HepG2 (cell line): ENCODE measurements around the gene KIF26B. TPM values are rescaled to one million over a fixed set of nuclear protein-coding genes. Genes with fewer than 3 reads are reported as not detected.

Source experiments
- DPF2 ChIP-seq: sonication (generic); formaldehyde crosslinking; IDR thresholded peaks from 2 replicates; pipeline ENCODE4 v1.4.0; 2020; ENCODE audit warnings: mild to moderate bottlenecking, low read depth, missing genetic modification reagents, borderline replicate concordance
- HMGA1 ChIP-seq: sonication (generic); formaldehyde crosslinking; conservative IDR thresholded peaks from 2 replicates; pipeline ENCODE4 v1.4.0; 2020; ENCODE audit warnings: missing genetic modification reagents
- HNRNPUL1 ChIP-seq: fragments of 200-400 bp; formaldehyde crosslinking; IDR thresholded peaks from 2 replicates; pipeline ENCODE4 v1.6.1; 2017; ENCODE audit warnings: low read depth, mild to moderate bottlenecking, low read length, moderate library complexity
- JUND ChIP-seq: sonication (generic); formaldehyde crosslinking; IDR thresholded peaks from 2 replicates; pipeline ENCODE4 v1.8.0; 2022; ENCODE audit warnings: mild to moderate bottlenecking, missing genetic modification reagents
- KLF12 ChIP-seq: sonication (generic); formaldehyde crosslinking; IDR thresholded peaks from 2 replicates; pipeline ENCODE4 v1.4.0; 2020; ENCODE audit warnings: missing genetic modification reagents, borderline replicate concordance
- NFE2 ChIP-seq: sonication (generic); formaldehyde crosslinking; IDR thresholded peaks from 2 replicates; pipeline ENCODE4 v1.4.0; 2020; ENCODE audit warnings: missing genetic modification reagents
- ONECUT2 ChIP-seq: sonication (generic); formaldehyde crosslinking; IDR thresholded peaks from 2 replicates; pipeline ENCODE4 v1.4.0; 2020; ENCODE audit warnings: missing genetic modification reagents
- SMC3 ChIP-seq: IDR thresholded peaks from 2 replicates; pipeline ENCODE4 v1.6.1; 2011; ENCODE audit warnings: low read length, improper control_type of control experiment
- SOX5 ChIP-seq: IDR thresholded peaks from 2 replicates; pipeline ENCODE4 v1.6.1; 2016; ENCODE audit warnings: borderline replicate concordance
- SP140L ChIP-seq: sonication (generic); formaldehyde crosslinking; IDR thresholded peaks from 2 replicates; pipeline ENCODE4 v1.4.0; 2020; ENCODE audit warnings: missing genetic modification reagents, borderline replicate concordance
- TCF7L2 ChIP-seq: IDR thresholded peaks from 2 replicates; pipeline ENCODE4 v1.6.1; 2011; ENCODE audit warnings: mild to moderate bottlenecking, low read depth, low read length, moderate library complexity
- TEF ChIP-seq: sonication (generic); formaldehyde crosslinking; IDR thresholded peaks from 2 replicates; pipeline ENCODE4 v1.5.0; 2020; ENCODE audit warnings: missing genetic modification reagents
- ZFP41 ChIP-seq: sonication (generic); formaldehyde crosslinking; IDR thresholded peaks from 2 replicates; pipeline ENCODE4 v1.4.0; 2020; ENCODE audit warnings: mild to moderate bottlenecking, missing genetic modification reagents, borderline replicate concordance
- ZNF12 ChIP-seq: sonication (generic); formaldehyde crosslinking; IDR thresholded peaks from 2 replicates; pipeline ENCODE4 v1.5.0; 2020; ENCODE audit warnings: missing genetic modification reagents
- ZNF20 ChIP-seq: sonication (generic); formaldehyde crosslinking; IDR thresholded peaks from 2 replicates; pipeline ENCODE4 v1.4.0; 2020; ENCODE audit warnings: mild to moderate bottlenecking, moderate library complexity, missing genetic modification reagents
- ZNF629 ChIP-seq: sonication (generic); formaldehyde crosslinking; conservative IDR thresholded peaks from 2 replicates; pipeline ENCODE4 v1.5.0; 2020; ENCODE audit warnings: missing genetic modification reagents
- ZNF687 ChIP-seq: sonication (generic); formaldehyde crosslinking; IDR thresholded peaks from 2 replicates; pipeline ENCODE4 v1.5.1; 2020; ENCODE audit warnings: mild to moderate bottlenecking, missing genetic modification reagents, moderate library complexity
- ZNF75D ChIP-seq: sonication (generic); formaldehyde crosslinking; IDR thresholded peaks from 2 replicates; pipeline ENCODE4 v1.8.1; 2023; ENCODE audit warnings: missing genetic modification reagents, mild to moderate bottlenecking, borderline replicate concordance
- polyA plus RNA-seq, 8 experiments: library from polyadenylated mRNA; depleted of rRNA in 3 of 8; stranded (reverse) in 7 of 8; unstranded in 1 of 8; fragments of >200 nt; fragmentation: Illumina TruSeq in 4 of 8; extraction: Trizol in 4 of 8; gene quantifications; 2 replicates each; pipeline versions ENCODE4 v1.2.1 to v1.2.3, GENCODE V29; 2011 to 2016; ENCODE audit warnings: low read depth in 4 of 8, missing spikeins in 1 of 8, mixed read lengths in 1 of 8; ENCODE audit not compliant: insufficient read depth in 1 of 8
- total RNA-seq, 5 experiments: library from RNA; depleted of rRNA; stranded (reverse); fragments of >200 nt; fragmentation: Illumina TruSeq; extraction: Trizol; gene quantifications; 2 replicates each; pipeline ENCODE4 v1.2.3, GENCODE V29; 2016; ENCODE audit warnings: low read depth in 1 of 5
- TF ChIP-seq, protein P1 (sequence below): sonication (generic); formaldehyde crosslinking; IDR thresholded peaks from 2 replicates; pipeline ENCODE4 v1.4.0; 2020; ENCODE audit warnings: missing genetic modification reagents, borderline replicate concordance
- TF ChIP-seq, protein P2 (sequence below): sonication (generic); formaldehyde crosslinking; IDR thresholded peaks from 2 replicates; pipeline ENCODE4 v1.4.0; 2020; ENCODE audit warnings: mild to moderate bottlenecking, missing genetic modification reagents
- TF ChIP-seq, protein P3 (sequence below): sonication (generic); formaldehyde crosslinking; IDR thresholded peaks from 2 replicates; pipeline ENCODE4 v1.9.0; 2021; ENCODE audit warnings: missing genetic modification reagents, borderline replicate concordance

The KIF26B gene
- total and polyA plus RNA-seq, 2 of the 13 experiments (the other 11 are each of a cell fraction or from before 2014, with no cell fraction given), result 0.08 to 0.09 TPM

GRCh38 chr1:245363461-245364200, 208.8 kb downstream of the KIF26B start (continued):
- TF ChIP-seq HMGA1 (CRISPR knock-in tag) (no peak), DPF2 (CRISPR knock-in tag) (no peak), TCF7L2 (no peak), ZFP41 (CRISPR knock-in tag) (no peak), JUND (CRISPR knock-in tag) (no peak), TEF (CRISPR knock-in tag) (no peak), ZNF687 (CRISPR knock-in tag) (0 out of 2 replicates have a peak, but pooled peaks have one; percentile 25), ZNF75D (CRISPR knock-in tag) (no peak), NFE2 (CRISPR knock-in tag) (no peak), ZNF629 (0 out of 2 replicates have a peak, but pooled peaks have one; percentile 10), KLF12 (CRISPR knock-in tag) (no peak), ONECUT2 (CRISPR knock-in tag) (no peak), SP140L (CRISPR knock-in tag) (no peak), SMC3 (peak; percentile 43; the same call in 1 of the 2 replicates), HNRNPUL1 (no peak), ZNF20 (no peak), SOX5 (CRISPR knock-in tag) (no peak), ZNF12 (CRISPR knock-in tag) (no peak)
- TF ChIP-seq, protein P1, sequence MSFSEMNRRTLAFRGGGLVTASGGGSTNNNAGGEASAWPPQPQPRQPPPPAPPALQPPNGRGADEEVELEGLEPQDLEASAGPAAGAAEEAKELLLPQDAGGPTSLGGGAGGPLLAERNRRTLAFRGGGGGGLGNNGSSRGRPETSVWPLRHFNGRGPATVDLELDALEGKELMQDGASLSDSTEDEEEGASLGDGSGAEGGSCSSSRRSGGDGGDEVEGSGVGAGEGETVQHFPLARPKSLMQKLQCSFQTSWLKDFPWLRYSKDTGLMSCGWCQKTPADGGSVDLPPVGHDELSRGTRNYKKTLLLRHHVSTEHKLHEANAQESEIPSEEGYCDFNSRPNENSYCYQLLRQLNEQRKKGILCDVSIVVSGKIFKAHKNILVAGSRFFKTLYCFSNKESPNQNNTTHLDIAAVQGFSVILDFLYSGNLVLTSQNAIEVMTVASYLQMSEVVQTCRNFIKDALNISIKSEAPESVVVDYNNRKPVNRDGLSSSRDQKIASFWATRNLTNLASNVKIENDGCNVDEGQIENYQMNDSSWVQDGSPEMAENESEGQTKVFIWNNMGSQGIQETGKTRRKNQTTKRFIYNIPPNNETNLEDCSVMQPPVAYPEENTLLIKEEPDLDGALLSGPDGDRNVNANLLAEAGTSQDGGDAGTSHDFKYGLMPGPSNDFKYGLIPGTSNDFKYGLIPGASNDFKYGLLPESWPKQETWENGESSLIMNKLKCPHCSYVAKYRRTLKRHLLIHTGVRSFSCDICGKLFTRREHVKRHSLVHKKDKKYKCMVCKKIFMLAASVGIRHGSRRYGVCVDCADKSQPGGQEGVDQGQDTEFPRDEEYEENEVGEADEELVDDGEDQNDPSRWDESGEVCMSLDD (CRISPR knock-in tag), result no peak
- TF ChIP-seq, protein P2, sequence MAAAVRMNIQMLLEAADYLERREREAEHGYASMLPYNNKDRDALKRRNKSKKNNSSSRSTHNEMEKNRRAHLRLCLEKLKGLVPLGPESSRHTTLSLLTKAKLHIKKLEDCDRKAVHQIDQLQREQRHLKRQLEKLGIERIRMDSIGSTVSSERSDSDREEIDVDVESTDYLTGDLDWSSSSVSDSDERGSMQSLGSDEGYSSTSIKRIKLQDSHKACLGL (CRISPR knock-in tag), result no peak
- TF ChIP-seq, protein P3, sequence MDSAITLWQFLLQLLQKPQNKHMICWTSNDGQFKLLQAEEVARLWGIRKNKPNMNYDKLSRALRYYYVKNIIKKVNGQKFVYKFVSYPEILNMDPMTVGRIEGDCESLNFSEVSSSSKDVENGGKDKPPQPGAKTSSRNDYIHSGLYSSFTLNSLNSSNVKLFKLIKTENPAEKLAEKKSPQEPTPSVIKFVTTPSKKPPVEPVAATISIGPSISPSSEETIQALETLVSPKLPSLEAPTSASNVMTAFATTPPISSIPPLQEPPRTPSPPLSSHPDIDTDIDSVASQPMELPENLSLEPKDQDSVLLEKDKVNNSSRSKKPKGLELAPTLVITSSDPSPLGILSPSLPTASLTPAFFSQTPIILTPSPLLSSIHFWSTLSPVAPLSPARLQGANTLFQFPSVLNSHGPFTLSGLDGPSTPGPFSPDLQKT, result no peak
